22Rv1 (cell line): ENCODE data around the gene TTYH2.

Experiments used
- H3K27ac ChIP-seq: fragments of 450-650 bp; 2 replicates; pipeline ENCODE4 v1.5.1; 2017
- ZFX ChIP-seq: fragments of 450-650 bp; IDR thresholded peaks from 2 replicates; pipeline ENCODE4 v1.6.1; 2017; ENCODE audit warnings: antibody characterized with exemption, borderline replicate concordance
- TF ChIP-seq, protein P1 (sequence below): fragments of 450-650 bp; IDR thresholded peaks from 2 replicates; pipeline ENCODE4 v1.5.1; 2017; ENCODE audit warnings: mild to moderate bottlenecking

TTYH2 gene

DNA sequence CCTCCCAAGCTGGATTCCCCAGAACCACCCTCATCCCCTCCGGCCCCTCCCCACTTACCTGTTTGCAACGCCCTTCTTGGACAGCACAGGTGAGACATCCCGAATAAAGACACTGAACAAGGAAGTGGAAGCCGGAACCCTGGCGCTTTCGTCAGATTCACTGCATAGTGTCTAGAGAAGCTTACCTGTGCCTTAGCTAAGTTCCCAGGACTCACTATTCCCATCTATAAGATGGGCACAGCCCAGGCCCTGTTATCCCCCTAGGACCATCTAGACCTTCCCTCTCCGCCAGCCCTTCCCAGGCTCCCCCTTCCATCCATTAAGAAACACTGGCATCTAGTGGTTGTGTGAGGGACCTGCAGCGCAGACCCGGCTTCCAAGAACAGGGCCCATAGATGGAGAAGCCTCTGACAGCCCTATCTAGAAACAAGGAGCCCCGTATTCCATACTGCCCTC, 36.8 kb upstream of the TTYH2 start:
- TF ChIP-seq ZFX, result no peak
- TF ChIP-seq, protein P1, sequence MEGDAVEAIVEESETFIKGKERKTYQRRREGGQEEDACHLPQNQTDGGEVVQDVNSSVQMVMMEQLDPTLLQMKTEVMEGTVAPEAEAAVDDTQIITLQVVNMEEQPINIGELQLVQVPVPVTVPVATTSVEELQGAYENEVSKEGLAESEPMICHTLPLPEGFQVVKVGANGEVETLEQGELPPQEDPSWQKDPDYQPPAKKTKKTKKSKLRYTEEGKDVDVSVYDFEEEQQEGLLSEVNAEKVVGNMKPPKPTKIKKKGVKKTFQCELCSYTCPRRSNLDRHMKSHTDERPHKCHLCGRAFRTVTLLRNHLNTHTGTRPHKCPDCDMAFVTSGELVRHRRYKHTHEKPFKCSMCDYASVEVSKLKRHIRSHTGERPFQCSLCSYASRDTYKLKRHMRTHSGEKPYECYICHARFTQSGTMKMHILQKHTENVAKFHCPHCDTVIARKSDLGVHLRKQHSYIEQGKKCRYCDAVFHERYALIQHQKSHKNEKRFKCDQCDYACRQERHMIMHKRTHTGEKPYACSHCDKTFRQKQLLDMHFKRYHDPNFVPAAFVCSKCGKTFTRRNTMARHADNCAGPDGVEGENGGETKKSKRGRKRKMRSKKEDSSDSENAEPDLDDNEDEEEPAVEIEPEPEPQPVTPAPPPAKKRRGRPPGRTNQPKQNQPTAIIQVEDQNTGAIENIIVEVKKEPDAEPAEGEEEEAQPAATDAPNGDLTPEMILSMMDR, result peak; percentile 84
- H3K27ac ChIP-seq, result no peak overlapping the region

DNA sequence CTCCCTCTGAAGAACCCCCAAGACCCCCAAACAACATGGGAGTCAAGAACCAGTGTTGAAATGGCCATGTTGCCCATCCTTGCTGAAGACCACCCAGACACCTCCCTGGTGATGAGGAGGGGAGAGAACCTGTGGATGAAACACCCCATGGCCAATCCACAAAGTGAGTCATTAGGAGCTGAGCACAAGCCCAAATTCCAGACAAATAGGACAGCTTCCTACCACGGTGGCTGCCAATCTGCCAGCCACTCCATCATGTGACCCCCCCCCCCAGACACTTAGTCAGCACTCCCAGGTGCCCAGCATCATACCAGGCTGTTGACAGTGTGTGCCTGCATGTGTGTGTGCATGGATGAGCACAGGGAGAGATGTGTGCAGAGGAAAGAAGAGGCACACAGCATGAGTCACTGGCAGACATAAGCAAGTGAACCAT, 36.3 kb upstream of the TTYH2 start:
- TF ChIP-seq ZFX, result no peak
- TF ChIP-seq, protein P1, result peak; percentile 51
- no peak overlapping the region for H3K27ac ChIP-seq

DNA sequence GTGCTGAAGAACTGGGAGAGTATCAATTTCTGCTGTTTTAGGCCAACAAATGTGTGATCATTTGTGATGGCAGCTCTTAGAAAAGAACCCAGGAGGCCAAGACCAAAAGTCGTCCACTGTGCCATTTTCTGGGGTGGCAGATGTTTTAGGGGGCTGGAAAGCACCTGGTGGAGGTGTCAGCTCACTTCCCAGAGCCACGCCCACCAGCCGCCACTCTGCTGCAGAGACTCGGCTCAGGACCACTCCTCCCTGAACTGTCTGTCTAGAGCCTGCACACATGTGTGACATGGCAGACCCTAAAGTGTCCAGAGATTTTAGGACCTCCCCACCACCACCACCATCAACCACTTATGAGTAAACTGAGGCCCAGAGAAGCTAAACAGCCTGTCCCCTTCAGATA, 33.8 kb upstream of the TTYH2 start:
- no peak for TF ChIP-seq ZFX
- TF ChIP-seq, protein P1, result no peak
- no peak overlapping the region for H3K27ac ChIP-seq

DNA sequence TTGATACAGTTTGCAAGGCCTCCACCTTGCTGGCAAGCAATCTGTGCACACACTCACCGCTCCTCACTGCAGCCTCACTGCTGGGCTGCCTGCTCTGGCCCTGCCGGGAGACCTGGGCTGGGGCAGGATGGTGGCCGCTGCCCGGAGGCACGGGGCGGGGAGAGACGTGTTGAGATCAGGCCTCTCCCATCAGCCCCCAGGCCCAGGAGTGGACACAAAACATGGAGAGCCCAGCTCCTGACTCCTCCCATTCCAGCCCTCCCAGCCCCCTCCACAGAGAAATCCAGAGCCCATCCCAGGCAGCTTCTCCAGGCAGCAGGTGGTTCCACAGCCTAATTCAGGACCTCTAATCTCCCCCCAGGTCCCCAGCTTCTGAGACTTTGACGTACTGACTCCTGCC, 33.0 kb upstream of the TTYH2 start:
- no peak for TF ChIP-seq ZFX
- TF ChIP-seq, protein P1, result no peak

DNA sequence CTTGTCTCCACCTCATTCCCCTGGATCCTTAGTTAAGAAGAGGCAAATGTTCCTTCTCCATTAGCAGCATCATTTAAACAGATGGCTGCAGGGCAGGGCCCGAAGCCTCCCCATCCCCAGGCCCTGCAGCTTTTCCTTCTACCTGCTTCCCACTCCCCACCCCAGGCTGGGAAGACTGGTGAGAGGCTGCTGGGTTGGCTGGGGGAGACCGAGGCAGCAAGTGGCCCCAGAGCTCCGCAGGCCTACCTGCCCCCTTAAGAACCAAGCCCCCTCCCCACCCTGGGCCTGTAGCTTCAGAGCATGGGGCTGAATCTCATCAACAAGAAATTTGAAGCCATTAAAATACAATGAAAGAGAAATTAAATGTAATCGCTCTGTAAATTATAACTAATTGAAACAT, 32.0 kb upstream of the TTYH2 start:
- TF ChIP-seq, protein P1, result no peak
- TF ChIP-seq ZFX, result no peak
- no peak overlapping the region for H3K27ac ChIP-seq

More for the DNA sequence above, 33.0 kb upstream of the TTYH2 start:
- no peak overlapping the region for H3K27ac ChIP-seq

DNA sequence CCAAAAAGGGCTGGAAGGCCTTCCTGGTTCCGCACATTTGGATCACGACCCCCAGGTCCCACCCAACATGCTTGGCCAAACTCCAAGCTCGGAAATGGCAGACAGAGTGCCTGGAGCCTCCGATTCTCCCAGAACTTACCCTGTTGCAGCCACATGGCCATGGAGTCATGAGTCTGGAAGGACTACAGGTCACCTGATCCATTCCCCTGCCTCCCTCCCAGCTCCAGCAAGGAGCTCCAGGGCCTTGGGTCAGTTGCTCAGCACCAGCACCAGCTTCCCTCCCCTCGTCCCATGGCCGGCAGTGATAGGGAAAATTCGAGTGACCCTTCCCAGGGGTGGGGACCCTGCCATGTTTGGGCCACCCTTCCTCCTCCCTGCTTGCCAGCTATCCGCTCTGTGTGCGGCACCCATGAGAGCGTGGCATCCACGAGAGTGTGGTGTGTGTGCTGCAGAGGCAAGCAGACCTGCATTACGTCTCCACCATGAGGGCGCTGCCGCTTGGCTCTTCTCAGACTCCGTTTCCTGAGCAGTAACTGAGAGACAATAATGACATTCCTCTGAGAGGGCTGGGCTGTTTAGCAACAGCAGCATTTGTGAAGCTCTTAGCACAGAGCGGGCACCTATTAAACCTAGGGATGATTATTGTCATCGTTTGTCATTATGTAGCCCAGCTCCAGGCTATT, 31.2 kb upstream of the TTYH2 start:
- TF ChIP-seq ZFX, result no peak
- TF ChIP-seq, protein P1, result no peak
- H3K27ac ChIP-seq, result no peak overlapping the region

DNA sequence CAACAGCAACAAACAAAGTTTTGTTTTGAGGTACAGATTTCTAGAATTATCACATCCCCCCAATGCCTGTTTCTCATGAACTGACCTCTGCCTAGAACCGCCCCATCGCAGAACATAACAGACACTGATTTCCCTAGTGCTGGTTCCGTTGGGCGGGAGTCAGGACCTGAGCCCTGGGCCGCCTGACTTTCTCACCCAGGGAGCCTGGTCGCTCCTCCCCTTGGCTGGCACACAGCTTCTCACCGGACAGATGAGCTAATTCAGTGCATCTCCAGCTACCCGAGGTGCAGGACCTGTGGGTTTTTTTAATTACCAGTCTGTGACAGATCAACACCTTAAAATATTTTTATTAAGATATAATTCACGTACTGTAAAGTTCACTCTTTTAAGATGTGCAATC, 30.0 kb upstream of the TTYH2 start:
- no peak for TF ChIP-seq ZFX
- no peak overlapping the region for H3K27ac ChIP-seq

DNA sequence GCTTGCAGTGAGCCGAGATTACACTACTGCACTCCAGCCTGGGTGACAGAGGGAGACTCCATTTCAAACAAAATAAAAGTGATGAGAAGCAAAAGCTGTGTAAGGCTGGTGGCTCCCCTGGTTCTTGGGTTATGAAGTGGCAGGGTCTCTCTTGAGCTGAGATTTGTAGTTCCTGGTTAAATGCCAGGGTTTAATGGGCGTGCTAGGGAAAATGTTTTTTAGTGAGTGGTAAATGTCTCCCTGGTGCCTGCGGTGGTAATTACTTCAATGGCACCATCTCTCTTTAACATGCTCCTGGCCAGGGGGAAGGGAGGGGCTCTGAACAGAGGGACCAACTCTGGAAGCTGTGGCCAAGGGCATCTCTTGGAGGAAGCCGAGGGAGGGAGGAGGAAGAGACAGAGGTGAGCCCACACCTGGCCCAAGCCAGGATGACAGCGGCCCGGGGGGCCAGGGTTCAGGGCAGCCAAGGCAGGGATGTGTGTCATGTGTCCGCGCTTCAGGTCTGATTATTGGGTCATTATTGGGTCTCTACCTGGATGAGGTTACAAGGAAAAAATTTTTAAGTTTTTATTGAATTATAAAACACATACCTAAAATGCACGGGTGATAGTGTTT, 27.7 kb upstream of the TTYH2 start:
- H3K27ac ChIP-seq, result no peak overlapping the region
- no peak for TF ChIP-seq ZFX
- TF ChIP-seq, protein P1, result no peak
